Smooth muscle cell (in vitro differentiated cells): Measurements from ENCODE around the gene IFI16. TPM values are rescaled to one million over a fixed set of nuclear protein-coding genes. Genes with fewer than 3 reads are reported as not detected.
A peak's percentile ranks its signal among the peaks of the same experiment; 100 is the strongest.
"Not testable (repeated sequence)": the region's sequence is repeated elsewhere in the genome, so short reads cannot be mapped to it uniquely, and the experiment has no call there.

Source experiments
- DNase-seq: peaks from one replicate; lab custom pipeline; 2025; ENCODE audit not compliant: unreplicated experiment; lab: John Stamatoyannopoulos, UW
- H2AFZ ChIP-seq: fragments of 200-600 bp; sonication (generic); 2 replicates; pipeline ENCODE4 v1.6.0; 2016; ENCODE audit warnings: antibody characterized with exemption, low read depth, mild to moderate bottlenecking
- H3F3A ChIP-seq: fragments of 200-600 bp; sonication (generic); 2 replicates; pipeline ENCODE4 v1.6.0; 2017; ENCODE audit warnings: antibody characterized with exemption, low read depth
- H3K27ac ChIP-seq: fragments of 200-600 bp; sonication (generic); 2 replicates; pipeline ENCODE4 v1.5.1; 2016; ENCODE audit warnings: low read depth, mild to moderate bottlenecking
- H3K27me3 ChIP-seq: fragments of 200-600 bp; sonication (generic); 2 replicates; pipeline ENCODE4 v1.6.1; 2016; ENCODE audit warnings: low read depth, mild to moderate bottlenecking
- H3K36me3 ChIP-seq: fragments of 200-600 bp; sonication (generic); 2 replicates; pipeline ENCODE4 v1.5.1; 2016; ENCODE audit warnings: low read depth
- H3K4me1 ChIP-seq: fragments of 200-600 bp; sonication (generic); 2 replicates; pipeline ENCODE4 v1.5.1; 2016; ENCODE audit warnings: low read depth
- H3K4me2 ChIP-seq: fragments of 200-600 bp; sonication (generic); 2 replicates; pipeline ENCODE4 v1.6.0; 2016; ENCODE audit warnings: mild to moderate bottlenecking
- H3K4me3 ChIP-seq: fragments of 200-600 bp; sonication (generic); 2 replicates; pipeline ENCODE4 v1.5.1; 2016; ENCODE audit warnings: mild to moderate bottlenecking
- H3K79me2 ChIP-seq: fragments of 200-600 bp; sonication (generic); 2 replicates; pipeline ENCODE4 v1.6.0; 2016; ENCODE audit warnings: low read depth, mild to moderate bottlenecking
- H3K9ac ChIP-seq: fragments of 200-600 bp; sonication (generic); 2 replicates; pipeline ENCODE4 v1.6.0; 2016; ENCODE audit warnings: low read depth
- H3K9me3 ChIP-seq: fragments of 200-600 bp; sonication (generic); replicated peaks from 2 replicates; pipeline ENCODE4 v1.5.1; 2016; ENCODE audit warnings: low read depth
- H4K20me1 ChIP-seq: fragments of 200-600 bp; sonication (generic); 2 replicates; pipeline ENCODE4 v1.6.0; 2016; ENCODE audit warnings: low read depth
- WGBS: methylation state at CpG from one replicate; pipeline ENCODE4 v1.1.7; 2016; ENCODE audit warnings: low lambda C conversion rate; 5-methylcytosine and 5-hydroxymethylcytosine counted together
- polyA plus RNA-seq: library from polyadenylated mRNA; unstranded; fragments of >200 nt; fragmentation: Nextera tagmentation; extraction: Ambion mirVana; gene quantifications from 2 replicates; pipeline ENCODE4 v1.2.1, GENCODE V29; 2016
- total RNA-seq: library from RNA; depleted of rRNA; stranded (reverse); fragments of >200 nt; gene quantifications from 2 replicates; pipeline ENCODE4 v1.2.3, GENCODE V29; 2014
- TF ChIP-seq, protein P1 (sequence below): fragments of 200-600 bp; sonication (generic); IDR thresholded peaks from 2 replicates; pipeline ENCODE4 v1.5.1; 2017; ENCODE audit warnings: borderline replicate concordance, mild to moderate bottlenecking, antibody characterized with exemption; ENCODE audit not compliant: insufficient read depth, poor library complexity, severe bottlenecking

IFI16 gene
- total and polyA plus RNA-seq, 2 experiments from 2014 or later = 92.1 to 114 TPM

DNA sequence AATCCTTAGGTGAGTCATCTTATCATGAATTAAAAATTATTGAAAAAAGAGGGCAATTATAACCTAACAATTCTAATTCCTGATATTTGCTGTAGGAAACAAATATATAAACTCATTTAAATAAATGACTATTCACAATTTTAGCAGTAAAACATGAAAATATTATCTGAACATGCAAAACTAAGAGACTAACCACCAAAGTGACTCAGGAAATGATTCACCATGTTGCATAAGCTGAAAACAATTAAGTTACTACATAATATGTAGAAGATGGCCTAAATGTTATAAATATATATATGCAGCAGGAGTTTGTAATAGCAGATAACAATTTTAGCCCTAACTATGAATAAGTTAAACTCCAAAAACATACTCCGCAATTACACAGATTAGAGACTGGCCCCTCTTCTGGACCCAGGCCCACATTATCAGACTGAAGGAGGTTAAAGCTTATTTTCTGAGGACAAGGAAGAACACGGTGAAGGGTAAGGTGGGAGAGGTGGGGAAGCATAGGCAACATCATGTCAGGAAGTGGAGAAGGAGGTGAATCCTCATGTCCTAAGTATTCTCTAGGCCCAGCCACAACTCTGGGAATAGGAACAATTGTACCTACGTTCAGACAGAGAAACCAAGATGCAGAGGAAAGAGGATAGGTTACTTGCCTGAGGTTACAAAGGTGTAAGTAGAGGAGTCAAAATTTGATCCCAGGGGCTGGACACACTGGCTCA lies 82.5 kb downstream of the IFI16 start:
- no peak overlapping the region for H2AFZ ChIP-seq
- no peaks in the 10 kb centered on the region for H3K79me2 ChIP-seq
- no peaks in the 10 kb centered on the region for H3K27me3 ChIP-seq
- H3K9ac ChIP-seq = peak overlapping the region; percentile 31
- peak overlapping the region; percentile 81 for H3K27ac ChIP-seq
- H3K36me3 ChIP-seq = no peaks in the 10 kb centered on the region
- H3F3A ChIP-seq = peaks cover 9% of the 10 kb centered on the region
- TF ChIP-seq, protein P1, sequence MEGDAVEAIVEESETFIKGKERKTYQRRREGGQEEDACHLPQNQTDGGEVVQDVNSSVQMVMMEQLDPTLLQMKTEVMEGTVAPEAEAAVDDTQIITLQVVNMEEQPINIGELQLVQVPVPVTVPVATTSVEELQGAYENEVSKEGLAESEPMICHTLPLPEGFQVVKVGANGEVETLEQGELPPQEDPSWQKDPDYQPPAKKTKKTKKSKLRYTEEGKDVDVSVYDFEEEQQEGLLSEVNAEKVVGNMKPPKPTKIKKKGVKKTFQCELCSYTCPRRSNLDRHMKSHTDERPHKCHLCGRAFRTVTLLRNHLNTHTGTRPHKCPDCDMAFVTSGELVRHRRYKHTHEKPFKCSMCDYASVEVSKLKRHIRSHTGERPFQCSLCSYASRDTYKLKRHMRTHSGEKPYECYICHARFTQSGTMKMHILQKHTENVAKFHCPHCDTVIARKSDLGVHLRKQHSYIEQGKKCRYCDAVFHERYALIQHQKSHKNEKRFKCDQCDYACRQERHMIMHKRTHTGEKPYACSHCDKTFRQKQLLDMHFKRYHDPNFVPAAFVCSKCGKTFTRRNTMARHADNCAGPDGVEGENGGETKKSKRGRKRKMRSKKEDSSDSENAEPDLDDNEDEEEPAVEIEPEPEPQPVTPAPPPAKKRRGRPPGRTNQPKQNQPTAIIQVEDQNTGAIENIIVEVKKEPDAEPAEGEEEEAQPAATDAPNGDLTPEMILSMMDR = no peak
- 44% methylated on average over 3 of the region's 3 CpGs for WGBS
- DNase-seq = no peak
- H4K20me1 ChIP-seq = no peaks in the 10 kb centered on the region
- no peaks in the 10 kb centered on the region for H3K9me3 ChIP-seq
- H3K4me3 ChIP-seq = no peak overlapping the region
- H3K4me1 ChIP-seq = no peaks in the 10 kb centered on the region
- H3K4me2 ChIP-seq = peak overlapping the region; percentile 27

DNA sequence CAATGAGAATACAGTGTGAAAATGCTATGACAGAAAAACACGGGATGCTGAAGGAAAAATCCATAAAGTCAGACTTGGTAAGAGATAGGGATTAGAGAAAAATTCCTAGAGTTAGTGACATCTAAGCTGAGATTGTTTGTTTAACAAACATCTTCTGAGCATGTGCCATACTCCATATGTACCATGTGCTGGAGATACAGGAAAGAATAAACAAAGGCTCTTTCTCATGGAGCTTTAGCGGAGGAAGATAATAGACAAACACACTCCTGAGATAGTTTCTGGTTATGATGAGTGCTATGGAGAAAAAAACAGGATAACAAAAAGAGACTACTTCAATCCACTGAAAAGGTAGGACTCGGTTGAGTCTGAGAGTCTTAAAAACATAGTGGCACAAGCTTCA lies 88.9 kb downstream of the IFI16 start:
- Histone ChIP-seq H4K20me1 (no peaks in the 10 kb centered on the region), H3F3A (no peaks in the 10 kb centered on the region), H3K4me2 (no peak overlapping the region), H3K27me3 (no peaks in the 10 kb centered on the region), H3K9ac (no peak overlapping the region), H3K4me1 (no peaks in the 10 kb centered on the region), H2AFZ (no peak overlapping the region), H3K79me2 (no peaks in the 10 kb centered on the region), H3K4me3 (no peak overlapping the region), H3K27ac (no peak overlapping the region), H3K9me3 (no peaks in the 10 kb centered on the region), H3K36me3 (no peaks in the 10 kb centered on the region)
- 73% methylated on average over 3 of the region's 3 CpGs for WGBS
- no peak for DNase-seq
- TF ChIP-seq, protein P1 = no peak

DNA sequence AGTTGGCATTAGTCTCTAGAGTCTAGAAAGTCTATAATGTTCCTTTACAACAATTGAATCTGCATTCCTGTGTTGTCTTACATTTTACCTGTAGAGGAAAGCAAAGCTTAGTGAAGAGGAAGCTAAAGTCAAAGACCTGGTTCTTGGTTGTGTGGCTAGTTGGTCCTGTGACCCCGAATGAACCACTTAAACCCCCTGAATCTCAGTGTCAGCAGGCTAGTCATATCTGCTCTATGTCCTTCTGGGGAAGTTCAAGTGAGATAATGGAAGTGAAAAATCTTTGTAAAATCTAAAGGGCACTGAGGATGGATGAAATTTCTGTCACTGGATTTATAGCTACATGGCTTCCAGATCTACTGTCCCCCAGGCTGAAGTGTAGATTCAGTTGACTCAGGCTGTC lies 90.9 kb downstream of the IFI16 start:
- no peaks in the 10 kb centered on the region for H3F3A ChIP-seq

DNA sequence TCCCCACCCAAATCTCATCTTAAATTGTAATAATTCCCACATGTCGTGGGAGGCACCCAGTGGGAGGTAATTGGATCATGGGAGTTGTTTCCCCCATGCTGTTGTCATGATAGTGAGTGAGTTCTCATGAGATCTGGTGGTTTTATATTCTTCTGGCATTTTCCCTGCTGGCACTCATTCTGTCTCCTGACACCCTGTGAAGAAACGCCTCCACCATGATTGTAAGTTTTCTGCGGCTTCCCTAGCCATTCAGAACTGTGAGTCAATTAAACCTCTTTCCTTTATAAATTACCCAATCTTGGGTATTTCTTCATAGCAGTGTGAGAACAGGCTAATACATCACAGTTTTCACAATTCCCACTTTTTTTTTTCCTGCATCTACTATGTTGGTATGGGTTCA lies 93.3 kb downstream of the IFI16 start:
- not testable (repeated sequence) for H3K79me2 ChIP-seq, H3F3A ChIP-seq, DNase-seq, H3K4me2 ChIP-seq, H3K4me1 ChIP-seq, H3K9ac ChIP-seq, H3K27ac ChIP-seq, H3K27me3 ChIP-seq, H4K20me1 ChIP-seq, H3K36me3 ChIP-seq, H3K4me3 ChIP-seq, H2AFZ ChIP-seq, H3K9me3 ChIP-seq
- 87% methylated on average over 3 of the region's 3 CpGs for WGBS

More for the DNA sequence above, 90.9 kb downstream of the IFI16 start:
- Histone ChIP-seq H2AFZ (no peak overlapping the region), H3K36me3 (no peaks in the 10 kb centered on the region), H4K20me1 (no peaks in the 10 kb centered on the region), H3K4me1 (no peaks in the 10 kb centered on the region), H3K9me3 (no peaks in the 10 kb centered on the region), H3K4me2 (no peak overlapping the region), H3K9ac (no peak overlapping the region), H3K4me3 (no peak overlapping the region), H3K27ac (no peak overlapping the region), H3K27me3 (no peaks in the 10 kb centered on the region), H3K79me2 (no peaks in the 10 kb centered on the region)
- TF ChIP-seq, protein P1 = no peak
- 84% methylated on average over 1 of the region's 1 CpG for WGBS
- no peak for DNase-seq

Other genes with a start within 250 kb of the IFI16 start
- not detected in 2 replicates for gene OR6N1, start 237.7 kb upstream of the IFI16 start, total RNA-seq
- not detected in 2 replicates for gene OR6N1, start 237.7 kb upstream of the IFI16 start, polyA plus RNA-seq
- gene OR6N2, start 228.7 kb upstream of the IFI16 start, total RNA-seq = not detected in 2 replicates
- not detected in 2 replicates for gene OR6N2, start 228.7 kb upstream of the IFI16 start, polyA plus RNA-seq
- gene MNDA, start 178.6 kb upstream of the IFI16 start, total RNA-seq = 0.09 TPM in 1 of 2 replicates, not detected in the other
- 0.39 TPM in 1 of 2 replicates, not detected in the other for gene MNDA, start 178.6 kb upstream of the IFI16 start, polyA plus RNA-seq
- 0.22 TPM in 1 of 2 replicates, not detected in the other for gene PYHIN1, start 78.4 kb upstream of the IFI16 start, total RNA-seq
- not detected in 2 replicates for gene PYHIN1, start 78.4 kb upstream of the IFI16 start, polyA plus RNA-seq
- gene AIM2, start 66.9 kb downstream of the IFI16 start, total RNA-seq = 1.2 and 3.8 TPM in 2 replicates
- gene AIM2, start 66.9 kb downstream of the IFI16 start, polyA plus RNA-seq = 0.43 and 0.87 TPM in 2 replicates
- gene CADM3, start 161.7 kb downstream of the IFI16 start, total RNA-seq = 0.54 and 0.90 TPM in 2 replicates
- 0.74 and 1.2 TPM in 2 replicates for gene CADM3, start 161.7 kb downstream of the IFI16 start, polyA plus RNA-seq
- 0.04 TPM in 1 of 2 replicates, not detected in the other for gene ACKR1, start 195.0 kb downstream of the IFI16 start, total RNA-seq
- gene ACKR1, start 195.0 kb downstream of the IFI16 start, polyA plus RNA-seq = 0.25 TPM in 1 of 2 replicates, not detected in the other